OCI-M1 (cell line): Measurements from ENCODE around the gene WDR91.
"Not testable (repeated sequence)": the region's sequence is repeated elsewhere in the genome, so short reads cannot be mapped to it uniquely, and the experiment has no call there.

Experiments
- DNase-seq: peaks from one replicate; lab custom pipeline; 2025; lab: John Stamatoyannopoulos, UW

Gene WDR91

GRCh38 chr7:135233570-135233969, 22.2 kb upstream of the WDR91 start, which contains the start of gene STRA8:
STRA8 (plus strand) TSS chr7:135233838; CDS start chr7:135240525, 6,687 bp downstream.
- DNase-seq: no peak

- DNase-seq: peak; percentile 14
Measured at GRCh38 chr7:135232720-135233119, 21.4 kb upstream of the WDR91 start.

- no peak for DNase-seq
Measured at GRCh38 chr7:135232087-135232486, 20.8 kb upstream of the WDR91 start.

GRCh38 chr7:135231686-135232085, 20.4 kb upstream of the WDR91 start:
- DNase-seq: no peak

DNA sequence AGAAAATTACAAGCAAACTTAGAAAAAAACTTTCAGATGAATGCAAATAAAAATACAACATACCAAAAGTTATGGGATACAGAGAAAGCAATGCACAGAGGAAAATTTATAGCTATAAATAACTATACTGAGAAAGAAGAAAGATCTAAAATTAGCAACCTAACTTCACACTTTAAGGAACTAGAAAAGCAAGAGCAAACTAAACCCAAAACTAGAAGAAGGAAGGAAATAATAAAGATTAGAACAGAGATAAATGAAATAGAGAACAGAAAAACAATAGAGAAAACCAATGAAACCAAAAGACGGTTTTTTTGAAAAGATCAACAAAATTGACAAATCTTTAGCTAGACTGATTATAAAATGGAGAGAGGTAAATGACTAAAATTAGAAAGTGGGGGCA, 12.7 kb upstream of the WDR91 start:
- peak; percentile 11 for DNase-seq

GRCh38 chr7:135217645-135218509, 6.6 kb upstream of the WDR91 start:
- DNase-seq: no peak

GRCh38 chr7:135215698-135216097, 4.4 kb upstream of the WDR91 start:
- DNase-seq: no peak

DNA sequence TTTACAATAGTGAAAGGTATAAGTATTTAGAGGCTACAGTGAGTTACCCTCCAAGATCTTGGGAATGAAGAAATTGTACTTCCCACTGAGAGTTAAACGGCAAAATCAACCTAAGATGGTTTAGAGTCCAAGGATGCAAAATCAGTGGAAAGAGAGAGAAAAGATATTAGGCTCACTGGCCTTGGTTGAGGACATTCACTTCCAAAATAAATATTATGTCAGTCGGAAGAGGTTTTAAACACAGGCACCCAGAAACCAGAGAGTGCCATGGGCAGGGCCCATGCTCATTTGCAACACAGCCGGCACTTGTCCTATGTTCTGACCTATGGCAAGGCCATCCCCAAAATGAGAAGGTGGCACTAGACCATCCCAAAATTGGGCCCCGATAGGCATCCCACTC, 3.9 kb upstream of the WDR91 start:
- no peak for DNase-seq

DNA sequence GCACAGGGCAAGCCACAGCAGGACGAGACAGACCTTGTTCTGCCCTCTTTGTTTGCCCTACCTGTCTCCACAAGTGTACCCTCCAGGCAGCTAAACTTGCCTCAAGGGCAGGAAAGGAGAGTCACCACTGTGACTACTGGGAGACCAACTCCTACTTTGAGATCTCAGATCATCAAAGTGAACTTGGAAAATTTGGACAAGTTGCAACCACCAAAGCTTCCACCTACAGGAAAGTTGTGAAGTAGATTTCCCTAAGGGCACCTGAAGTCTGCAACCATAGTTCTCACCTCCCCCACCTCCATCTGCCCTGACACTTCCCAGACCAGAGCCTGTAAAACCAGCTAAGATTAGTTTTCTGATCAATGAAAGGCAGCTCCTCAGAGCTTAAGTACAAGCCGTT, 2.5 kb upstream of the WDR91 start:
- no peak for DNase-seq

DNA sequence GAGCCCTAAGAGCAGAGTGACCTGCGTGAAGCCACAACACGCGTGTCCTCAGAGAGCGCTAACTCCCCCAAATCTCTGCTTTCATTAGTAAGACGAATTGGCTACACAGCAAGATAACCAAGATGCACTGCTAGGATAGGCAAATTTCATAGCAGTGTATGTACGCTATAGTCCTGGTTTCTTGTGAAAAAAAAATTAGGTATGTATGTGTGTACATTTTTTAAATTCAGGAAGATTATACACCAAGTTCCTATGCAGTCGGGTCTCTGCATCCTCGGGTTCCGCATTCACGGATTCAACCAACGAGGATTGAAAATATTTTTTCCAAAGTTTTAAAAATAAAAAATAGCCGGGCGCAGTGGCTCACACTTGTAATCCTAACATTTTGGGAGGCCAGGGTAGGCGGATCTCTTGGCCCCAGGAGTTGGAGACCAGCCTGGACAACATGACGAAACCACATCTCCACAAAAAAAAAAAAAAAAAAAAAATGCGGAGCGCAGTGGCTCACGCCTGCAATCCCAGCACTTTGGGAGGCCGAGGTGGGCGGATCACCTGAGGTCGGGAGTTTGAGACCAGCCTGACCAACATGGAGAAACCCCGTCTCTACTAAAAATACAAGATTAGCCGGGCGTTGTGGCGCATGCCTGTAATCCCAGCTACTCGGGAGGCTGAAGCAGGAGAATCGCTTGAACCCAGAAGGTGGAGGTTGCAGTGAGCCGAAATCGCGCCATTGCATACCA, 790 bp upstream of the WDR91 start:
- not testable (repeated sequence) for DNase-seq

DNA sequence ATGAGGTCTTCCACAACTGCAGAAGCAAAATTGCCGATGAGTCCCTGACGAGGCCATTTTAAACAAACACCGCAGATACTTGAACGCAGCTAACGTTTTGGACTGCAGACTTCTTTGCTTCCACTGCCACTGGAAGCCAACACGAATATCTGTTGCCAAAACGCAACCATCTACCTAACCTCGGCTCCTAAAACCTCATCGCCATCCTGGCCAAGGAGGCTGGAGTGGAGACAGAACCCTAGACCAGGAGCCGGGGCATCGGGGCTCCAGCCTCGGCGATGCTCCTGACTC, 493 bp downstream of the WDR91 start:
- DNase-seq: peak; percentile 33

DNA sequence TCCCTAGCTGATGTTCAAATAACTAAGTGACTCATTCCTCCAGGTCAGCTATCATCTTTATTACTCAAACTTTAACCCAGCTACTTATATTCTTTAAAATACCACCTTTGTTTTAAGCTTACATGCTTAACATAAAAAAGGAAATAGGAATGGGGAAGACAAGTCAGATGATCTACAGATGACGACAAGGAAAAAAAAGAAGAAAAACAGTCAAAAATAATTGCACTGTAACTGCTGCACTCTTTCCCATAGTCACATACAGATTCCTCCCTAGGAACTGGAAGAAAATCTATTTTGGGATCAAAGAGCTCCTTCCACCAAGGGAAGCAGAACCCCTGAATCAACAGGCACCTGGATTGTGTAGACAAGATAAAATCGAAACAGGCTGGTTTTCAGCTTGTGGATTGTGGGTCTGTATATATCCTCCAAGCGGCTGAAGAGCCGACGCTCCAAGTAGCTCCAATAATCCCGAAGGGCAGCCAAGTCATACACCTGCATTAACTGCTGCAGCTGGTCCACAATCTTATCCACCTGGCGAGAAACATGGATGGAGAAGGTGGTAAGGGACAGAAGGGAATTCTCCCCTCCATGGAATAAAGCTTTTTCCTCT, 2.0 kb downstream of the WDR91 start:
- no peak for DNase-seq

DNA sequence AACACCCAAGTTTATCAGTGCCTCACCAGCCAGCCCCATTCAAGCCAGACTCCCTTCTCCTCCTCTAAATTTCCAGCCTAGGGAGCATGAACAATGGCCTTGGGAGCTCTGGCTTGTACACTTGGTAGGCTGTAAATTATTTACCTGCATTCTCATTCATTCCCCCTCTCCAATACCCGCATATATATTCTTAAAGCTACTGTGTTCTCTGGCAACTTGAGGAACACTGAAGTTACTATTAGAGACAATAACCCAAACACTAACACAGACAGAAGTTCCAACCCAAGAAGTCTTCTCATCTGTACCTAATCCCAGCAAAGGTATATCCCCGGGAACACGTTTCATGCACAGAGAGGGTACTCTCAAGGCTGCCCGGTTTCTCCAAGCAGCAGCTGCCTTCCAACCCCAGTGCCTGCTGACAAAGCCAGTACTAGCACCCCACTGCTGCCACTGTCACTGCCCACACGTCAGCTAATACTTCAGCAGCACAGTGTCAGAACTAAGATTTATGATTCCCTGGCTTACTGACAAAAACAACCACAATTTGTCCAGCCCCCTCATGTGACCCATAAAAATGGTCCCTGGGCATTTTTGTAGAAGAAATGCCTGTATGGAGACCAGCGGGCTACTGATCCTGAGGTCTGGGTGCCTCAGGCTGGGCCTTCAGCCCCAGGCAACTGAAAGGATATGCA, 3.1 kb downstream of the WDR91 start:
- peak; percentile 38 for DNase-seq

DNA sequence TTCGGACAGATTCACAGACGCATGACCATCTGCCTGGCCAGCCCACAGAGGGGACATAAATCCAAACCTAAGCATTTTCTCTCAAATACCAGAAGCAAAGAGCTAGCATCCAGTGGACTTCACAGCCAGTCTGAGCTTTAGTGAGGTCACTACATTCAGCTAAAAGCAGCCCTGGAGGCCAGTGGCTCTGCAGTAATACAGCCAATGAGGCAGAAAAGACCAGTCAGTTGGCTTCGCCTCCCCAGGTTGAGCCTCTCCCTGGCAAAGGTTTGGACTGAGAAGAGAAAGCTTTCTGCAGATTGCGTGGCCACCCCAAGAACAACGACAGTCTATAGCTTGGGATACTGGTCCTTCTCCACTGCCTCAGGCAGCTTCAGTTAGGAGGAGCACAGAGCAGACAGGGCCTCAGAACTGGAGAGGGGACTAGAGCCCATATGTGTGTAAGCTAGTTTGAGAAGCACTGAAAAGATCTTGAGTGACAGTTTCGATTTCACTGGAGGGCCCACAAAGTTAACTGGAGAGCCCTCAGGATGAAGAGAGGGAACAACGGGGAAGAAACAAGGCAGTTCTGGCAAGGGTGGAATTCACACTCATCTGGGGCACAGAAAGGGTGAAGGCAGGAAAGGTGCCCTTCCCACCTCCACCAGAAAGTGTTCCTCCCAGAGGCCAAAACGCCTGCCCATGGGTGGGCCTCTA, 3.8 kb downstream of the WDR91 start:
- no peak for DNase-seq

DNA sequence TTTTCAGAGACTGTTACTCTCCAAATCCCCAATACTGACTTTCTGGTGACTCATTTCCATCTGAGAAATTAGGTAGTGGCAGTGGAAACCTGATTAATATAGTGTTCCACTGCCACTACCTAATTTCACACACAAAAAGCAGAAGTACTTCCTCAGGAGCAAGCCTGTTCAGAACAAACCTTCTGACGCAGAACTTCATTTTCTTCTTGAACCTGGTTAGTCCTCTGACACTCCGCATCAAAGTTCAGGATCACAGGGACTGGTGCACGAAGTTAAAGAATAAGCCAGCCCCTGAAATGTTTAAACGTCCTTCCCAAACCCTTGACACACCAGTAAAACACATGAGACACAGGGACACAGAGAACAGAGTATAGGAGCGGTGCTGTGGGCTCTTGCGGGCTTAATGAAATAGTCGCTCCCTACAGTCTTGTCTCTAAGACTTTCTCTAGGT, 4.4 kb downstream of the WDR91 start:
- DNase-seq: peak; percentile 1

DNA sequence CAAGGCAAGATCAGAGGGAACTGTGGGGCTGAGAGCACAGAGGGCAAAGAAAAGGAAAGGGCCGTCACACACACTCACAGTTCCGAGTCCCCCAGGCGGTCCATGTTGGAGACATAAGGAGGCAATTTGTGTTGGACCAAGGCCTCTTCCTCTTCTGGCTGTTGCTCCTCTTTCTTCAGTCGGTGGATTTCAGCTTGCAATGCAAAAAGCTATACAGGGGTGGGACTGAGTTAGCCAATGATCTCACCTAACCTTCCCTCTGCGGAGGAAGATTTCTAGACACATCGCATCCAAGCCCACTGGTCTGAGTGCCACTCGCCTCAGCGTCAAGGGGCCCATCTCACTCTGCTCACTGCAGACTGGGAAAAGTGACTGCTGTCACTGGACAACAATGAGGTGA, 5.5 kb downstream of the WDR91 start:
- DNase-seq: no peak

DNA sequence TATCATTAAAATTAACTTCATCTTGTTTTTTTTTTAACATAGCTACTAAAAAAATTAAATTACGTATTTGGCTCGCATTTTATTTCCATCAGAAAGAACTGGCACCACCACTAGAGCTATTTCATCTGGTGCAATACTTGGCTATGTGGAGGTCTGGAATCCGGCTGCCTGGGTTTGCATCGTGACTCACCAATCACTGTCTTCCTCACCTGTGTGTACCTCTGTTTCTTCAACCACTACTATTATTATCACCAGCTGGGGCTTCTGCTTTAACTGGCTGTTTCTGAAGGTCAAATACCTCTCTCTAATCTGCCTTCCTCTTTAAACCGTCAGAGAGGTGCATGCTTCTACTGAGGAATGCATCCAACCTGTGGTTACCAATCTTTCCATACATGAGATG, 6.5 kb downstream of the WDR91 start:
- no peak for DNase-seq

DNA sequence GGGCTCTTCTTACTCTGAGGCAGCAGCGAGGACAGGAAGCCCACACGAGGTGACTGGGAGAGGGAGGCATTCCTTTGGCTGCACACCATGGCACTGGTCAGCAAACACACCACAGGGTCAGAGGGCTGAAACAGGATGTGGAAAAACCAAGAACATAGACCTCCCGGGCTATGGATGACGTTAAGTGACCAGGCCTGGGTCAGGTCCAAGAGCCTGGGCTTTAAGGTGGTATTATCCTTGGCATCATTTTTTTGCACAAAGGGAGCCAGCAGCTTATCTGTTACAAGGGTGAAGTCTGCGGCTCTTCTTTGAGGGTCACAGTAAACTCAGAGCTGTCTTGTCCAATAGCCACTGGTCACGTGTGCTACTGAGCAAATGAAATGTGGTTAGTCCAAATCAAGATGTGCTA, 7.0 kb downstream of the WDR91 start:
- no peak for DNase-seq

GRCh38 chr7:135201350-135201749, 10.0 kb downstream of the WDR91 start:
- no peak for DNase-seq

- DNase-seq: no peak
Measured at GRCh38 chr7:135200821-135201331, 10.4 kb downstream of the WDR91 start.

DNA sequence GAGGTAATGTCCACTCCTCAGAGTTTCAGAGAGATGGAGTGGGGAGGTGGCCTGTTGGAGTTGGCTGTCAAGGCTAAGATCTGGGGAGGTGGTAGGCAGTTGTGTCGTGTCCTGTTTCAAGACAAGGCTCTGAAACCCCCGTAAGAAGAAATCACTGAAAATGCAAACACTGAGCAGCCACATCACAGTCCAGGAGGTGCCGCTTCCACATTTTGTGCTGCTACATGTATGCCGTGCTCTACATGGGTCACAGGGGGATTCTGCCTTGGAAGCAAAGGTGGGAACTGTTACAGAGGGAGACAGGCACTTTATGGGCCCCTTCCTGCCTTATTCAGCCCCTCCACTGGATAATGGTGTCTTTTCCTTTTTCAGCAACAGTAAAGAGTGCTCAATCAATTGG, 11.9 kb downstream of the WDR91 start:
- DNase-seq: no peak
